Loucy (cell line): ENCODE measurements around the gene PIANP.

Source experiments
- H2AFZ ChIP-seq: fragments of 200-600 bp; sonication (generic); 2 replicates; pipeline ENCODE4 v1.6.0; 2016; ENCODE audit warnings: antibody characterized with exemption, mild to moderate bottlenecking, low read length, moderate library complexity
- H3F3A ChIP-seq: fragments of 200-600 bp; 2 replicates; pipeline ENCODE4 v1.6.0; 2016; ENCODE audit warnings: antibody characterized with exemption, low read depth, mild to moderate bottlenecking
- H3K27me3 ChIP-seq: fragments of 200-600 bp; sonication (generic); 2 replicates; pipeline ENCODE4 v1.6.1; 2014; ENCODE audit warnings: low read length, mild to moderate bottlenecking; ENCODE audit not compliant: insufficient read depth, poor library complexity, severe bottlenecking
- H3K36me3 ChIP-seq: fragments of 200-600 bp; sonication (generic); 2 replicates; pipeline ENCODE4 v1.6.1; 2016; ENCODE audit warnings: low read length; ENCODE audit not compliant: insufficient read depth
- H3K4me1 ChIP-seq: fragments of 200-600 bp; sonication (generic); 2 replicates; pipeline ENCODE4 v1.5.1; 2014; ENCODE audit warnings: low read length, mild to moderate bottlenecking; ENCODE audit not compliant: insufficient read depth, poor library complexity, severe bottlenecking
- H3K4me2 ChIP-seq: fragments of 200-600 bp; sonication (generic); 2 replicates; pipeline ENCODE4 v1.6.0; 2014; ENCODE audit warnings: antibody characterized with exemption, low read length, low read depth, mild to moderate bottlenecking; ENCODE audit not compliant: poor library complexity, severe bottlenecking
- H3K4me3 ChIP-seq: fragments of 200-600 bp; sonication (generic); 2 replicates; pipeline ENCODE4 v1.5.1; 2014; ENCODE audit warnings: low read length, mild to moderate bottlenecking, mixed read lengths; ENCODE audit not compliant: poor library complexity, severe bottlenecking
- H3K79me2 ChIP-seq: fragments of 200-600 bp; sonication (generic); 2 replicates; pipeline ENCODE4 v1.6.1; 2014; ENCODE audit warnings: low read length; ENCODE audit not compliant: insufficient read depth
- H3K9ac ChIP-seq: fragments of 200-600 bp; sonication (generic); 2 replicates; pipeline ENCODE4 v1.6.0; 2014; ENCODE audit warnings: mild to moderate bottlenecking, low read depth, low read length, moderate library complexity; ENCODE audit not compliant: poor library complexity, severe bottlenecking
- H3K9me2 ChIP-seq: fragments of 200-600 bp; sonication (generic); replicated peaks from 2 replicates; pipeline ENCODE4 v1.6.1; 2016; ENCODE audit warnings: low read depth, low read length, mixed read lengths
- H3K9me3 ChIP-seq: fragments of 200-600 bp; sonication (generic); 2 replicates; pipeline ENCODE4 v1.6.1; 2014; ENCODE audit warnings: mild to moderate bottlenecking, antibody characterized with exemption, low read length, low read depth; ENCODE audit not compliant: insufficient read depth
- H4K20me1 ChIP-seq: fragments of 200-600 bp; sonication (generic); 2 replicates; pipeline ENCODE4 v1.6.0; 2014; ENCODE audit warnings: antibody characterized with exemption, low read length, mild to moderate bottlenecking; ENCODE audit not compliant: insufficient read depth, poor library complexity, severe bottlenecking
- CTCF ChIP-seq: fragments of 200-600 bp; sonication (generic); conservative IDR thresholded peaks from 2 replicates; pipeline ENCODE4 v1.5.1; 2014; ENCODE audit warnings: mild to moderate bottlenecking, antibody characterized with exemption, low read length
- EZH2phosphoT487 ChIP-seq: fragments of 200-600 bp; IDR thresholded peaks from 2 replicates; pipeline ENCODE4 v1.6.1; 2018; ENCODE audit warnings: antibody characterized with exemption, mild to moderate bottlenecking, moderate library complexity, borderline replicate concordance

PIANP gene

GRCh38 chr12:6694701-6695100 lies 5.9 kb downstream of the PIANP start:
- TF ChIP-seq CTCF, result no peak
- no peak for TF ChIP-seq EZH2phosphoT487
- Histone ChIP-seq H3K27me3 (no peaks in the 10 kb centered on the region), H3K9ac (peak overlapping the region; percentile 50), H3K36me3 (no peaks in the 10 kb centered on the region), H3K9me3 (no peaks in the 10 kb centered on the region), H4K20me1 (no peaks in the 10 kb centered on the region), H3K4me3 (no peak overlapping the region), H2AFZ (no peak overlapping the region), H3K9me2 (no peaks in the 10 kb centered on the region), H3F3A (0 out of 2 replicates have a peak, but pooled peaks cover 3% of the 10 kb centered on the region), H3K4me2 (no peak overlapping the region), H3K79me2 (peaks cover 9% of the 10 kb centered on the region), H3K4me1 (peaks cover 24% of the 10 kb centered on the region)

- peaks cover 24% of the 10 kb centered on the region for H3K4me1 ChIP-seq
- H3K9ac ChIP-seq, result peak overlapping the region; percentile 7
- no peaks in the 10 kb centered on the region for H4K20me1 ChIP-seq
- TF ChIP-seq CTCF (no peak), EZH2phosphoT487 (no peak)
- H3K79me2 ChIP-seq, result peaks cover 10% of the 10 kb centered on the region
- no peaks in the 10 kb centered on the region for H3K9me3 ChIP-seq
- 0 out of 2 replicates have a peak, but pooled peaks cover 3% of the 10 kb centered on the region for H3F3A ChIP-seq
- no peaks in the 10 kb centered on the region for H3K27me3 ChIP-seq
- no peak overlapping the region for H3K4me3 ChIP-seq
- no peak overlapping the region for H2AFZ ChIP-seq
- no peak overlapping the region for H3K4me2 ChIP-seq
- H3K9me2 ChIP-seq, result no peaks in the 10 kb centered on the region
- no peaks in the 10 kb centered on the region for H3K36me3 ChIP-seq
These were observed 6.7 kb downstream of the PIANP start for GRCh38 chr12:6693832-6694355.

- H3K4me1 ChIP-seq, result peaks cover 29% of the 10 kb centered on the region
- peaks cover 5% of the 10 kb centered on the region for H4K20me1 ChIP-seq
These were observed 7.7 kb downstream of the PIANP start for GRCh38 chr12:6692888-6693287.

More at GRCh38 chr12:6692888-6693287, 7.7 kb downstream of the PIANP start:
- TF ChIP-seq CTCF, result no peak
- TF ChIP-seq EZH2phosphoT487, result no peak
- Histone ChIP-seq H3K4me3 (no peak overlapping the region), H3K9me2 (no peaks in the 10 kb centered on the region), H3K36me3 (no peaks in the 10 kb centered on the region), H3K9me3 (no peaks in the 10 kb centered on the region), H3K79me2 (peaks cover 20% of the 10 kb centered on the region), H2AFZ (no peak overlapping the region), H3K9ac (no peak overlapping the region), H3F3A (0 out of 2 replicates have a peak, but pooled peaks cover 3% of the 10 kb centered on the region), H3K4me2 (no peak overlapping the region), H3K27me3 (no peaks in the 10 kb centered on the region)
